ENCODE data around the gene LRRC8D.

LRRC8D gene

DNA sequence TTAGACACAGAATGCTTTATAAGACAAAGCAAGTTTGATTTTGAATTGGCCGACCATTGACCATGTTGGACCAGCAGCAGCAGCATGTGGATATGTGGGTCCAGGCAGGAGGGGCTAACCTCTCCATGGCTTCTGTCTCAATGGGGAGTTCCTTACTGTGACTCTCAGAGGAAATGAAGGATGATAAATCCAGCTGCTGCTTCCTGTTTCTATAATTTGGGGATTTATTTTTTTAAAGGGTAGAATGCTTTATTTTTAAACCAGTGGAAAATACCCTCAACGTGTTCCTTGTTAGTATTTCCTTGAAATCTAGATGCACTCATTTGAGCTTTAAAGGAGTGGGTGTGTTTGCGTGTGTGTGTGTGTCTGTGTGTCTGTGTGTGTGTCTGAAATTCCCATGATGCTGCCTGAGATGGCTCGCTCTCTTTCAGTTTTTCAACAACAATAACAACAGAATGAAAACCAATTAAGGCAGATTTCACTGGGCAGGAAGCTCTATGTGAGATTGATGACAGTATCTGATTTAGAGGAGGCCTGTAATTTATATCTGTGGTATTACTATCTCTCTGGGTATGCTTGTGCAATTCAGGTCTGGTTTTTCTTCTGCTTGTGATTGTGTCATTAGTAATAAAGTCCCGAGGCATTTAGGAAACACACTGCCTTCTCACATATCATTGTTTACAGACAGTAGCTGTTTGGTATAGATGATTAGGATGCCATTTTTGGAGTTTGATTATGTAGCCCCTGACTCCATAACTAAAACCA, 88.0 kb downstream of the LRRC8D start:
- no peak overlapping the region; the same call in 1 of the 2 replicates for H3K27ac ChIP-seq
- TF ChIP-seq ZFX (IDR thresholded peaks at IDR 0.05), result no peak
- TF ChIP-seq, protein P1, sequence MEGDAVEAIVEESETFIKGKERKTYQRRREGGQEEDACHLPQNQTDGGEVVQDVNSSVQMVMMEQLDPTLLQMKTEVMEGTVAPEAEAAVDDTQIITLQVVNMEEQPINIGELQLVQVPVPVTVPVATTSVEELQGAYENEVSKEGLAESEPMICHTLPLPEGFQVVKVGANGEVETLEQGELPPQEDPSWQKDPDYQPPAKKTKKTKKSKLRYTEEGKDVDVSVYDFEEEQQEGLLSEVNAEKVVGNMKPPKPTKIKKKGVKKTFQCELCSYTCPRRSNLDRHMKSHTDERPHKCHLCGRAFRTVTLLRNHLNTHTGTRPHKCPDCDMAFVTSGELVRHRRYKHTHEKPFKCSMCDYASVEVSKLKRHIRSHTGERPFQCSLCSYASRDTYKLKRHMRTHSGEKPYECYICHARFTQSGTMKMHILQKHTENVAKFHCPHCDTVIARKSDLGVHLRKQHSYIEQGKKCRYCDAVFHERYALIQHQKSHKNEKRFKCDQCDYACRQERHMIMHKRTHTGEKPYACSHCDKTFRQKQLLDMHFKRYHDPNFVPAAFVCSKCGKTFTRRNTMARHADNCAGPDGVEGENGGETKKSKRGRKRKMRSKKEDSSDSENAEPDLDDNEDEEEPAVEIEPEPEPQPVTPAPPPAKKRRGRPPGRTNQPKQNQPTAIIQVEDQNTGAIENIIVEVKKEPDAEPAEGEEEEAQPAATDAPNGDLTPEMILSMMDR (conservative IDR thresholded peaks at IDR 0.05), result no peak

DNA sequence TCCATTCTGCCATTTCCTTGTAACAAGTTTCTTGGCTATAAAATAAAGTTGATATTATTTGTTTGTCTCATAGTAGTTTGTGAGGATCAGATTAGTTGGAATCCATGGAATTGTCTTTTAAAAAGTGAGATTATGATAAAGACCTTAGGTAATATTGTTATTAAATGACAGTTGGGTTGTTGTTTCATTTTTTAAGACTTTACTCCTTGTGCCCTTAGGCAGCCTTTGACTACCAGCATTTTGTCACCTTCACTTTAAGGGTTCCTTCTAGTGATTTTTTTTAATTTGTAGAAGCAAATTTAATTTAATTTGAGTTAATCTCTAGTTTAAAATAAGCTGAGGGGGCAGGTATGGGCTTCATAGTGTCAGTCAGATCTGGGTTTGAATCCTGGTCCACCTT, 89.4 kb downstream of the LRRC8D start:
- no peak overlapping the region for H3K27ac ChIP-seq
- no peak for TF ChIP-seq ZFX (IDR thresholded peaks at IDR 0.05)
- TF ChIP-seq, protein P1 (conservative IDR thresholded peaks at IDR 0.05), result no peak

DNA sequence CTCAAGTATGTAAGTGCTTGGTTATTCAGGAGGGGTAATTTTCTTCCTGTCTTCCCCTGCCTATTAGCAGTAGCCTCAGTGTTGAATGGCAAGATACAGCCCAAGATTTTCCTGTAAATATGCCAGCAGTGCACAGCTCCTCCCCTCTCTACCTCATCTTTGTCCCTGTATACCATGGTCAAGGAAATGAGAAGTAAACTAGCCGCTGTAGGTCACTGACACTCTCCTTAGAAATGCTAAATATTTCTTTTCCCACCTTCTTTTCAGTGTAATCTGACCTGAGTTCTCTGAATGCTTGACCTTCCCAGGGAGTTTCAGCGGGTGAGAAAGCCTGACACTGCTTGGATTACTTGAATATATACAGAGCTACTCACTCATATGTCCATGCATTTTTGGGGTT, 89.9 kb downstream of the LRRC8D start:
- TF ChIP-seq, protein P1 (conservative IDR thresholded peaks at IDR 0.05), result no peak
- TF ChIP-seq ZFX (IDR thresholded peaks at IDR 0.05), result no peak
- H3K27ac ChIP-seq, result no peak overlapping the region

DNA sequence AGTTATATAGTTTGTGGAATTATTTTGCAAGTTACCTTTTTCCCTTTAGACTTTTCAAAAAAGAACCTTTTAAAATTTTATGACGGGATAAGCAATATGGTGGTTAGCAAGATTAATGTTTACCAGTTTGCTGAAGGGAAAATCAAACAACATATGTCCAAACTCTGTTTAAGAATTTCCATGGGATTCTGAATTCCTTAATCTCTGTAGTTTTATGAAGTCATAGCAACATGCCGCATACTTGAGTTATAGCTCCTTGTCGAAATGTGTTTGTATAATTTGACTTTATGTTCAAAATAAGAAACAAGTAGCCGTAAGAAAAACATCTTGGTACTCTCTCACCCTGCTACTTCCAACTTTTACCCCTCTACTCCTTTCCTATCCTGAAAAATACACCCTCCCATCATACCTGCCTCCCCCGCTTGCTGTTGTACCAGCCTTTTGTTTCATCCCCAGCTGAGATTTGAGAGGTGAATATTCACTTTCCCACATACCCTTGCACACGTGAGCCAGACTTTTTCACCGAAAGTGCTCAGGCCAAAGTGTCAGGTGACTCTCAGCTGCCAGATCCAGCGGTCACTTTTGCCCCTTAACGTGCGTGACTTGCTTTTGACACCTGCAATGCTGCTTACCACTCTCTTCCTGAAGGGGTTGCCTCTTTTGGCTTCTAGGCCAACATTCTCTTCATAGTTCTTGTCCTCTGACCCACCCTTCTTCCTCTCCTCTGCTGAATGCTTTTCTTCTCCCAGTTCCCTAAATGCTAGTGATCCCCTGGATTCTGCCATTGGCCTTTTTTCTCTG, 90.6 kb downstream of the LRRC8D start:
- H3K27ac ChIP-seq, result no peak overlapping the region
- TF ChIP-seq ZFX (IDR thresholded peaks at IDR 0.05), result no peak
- TF ChIP-seq, protein P1 (conservative IDR thresholded peaks at IDR 0.05), result no peak

DNA sequence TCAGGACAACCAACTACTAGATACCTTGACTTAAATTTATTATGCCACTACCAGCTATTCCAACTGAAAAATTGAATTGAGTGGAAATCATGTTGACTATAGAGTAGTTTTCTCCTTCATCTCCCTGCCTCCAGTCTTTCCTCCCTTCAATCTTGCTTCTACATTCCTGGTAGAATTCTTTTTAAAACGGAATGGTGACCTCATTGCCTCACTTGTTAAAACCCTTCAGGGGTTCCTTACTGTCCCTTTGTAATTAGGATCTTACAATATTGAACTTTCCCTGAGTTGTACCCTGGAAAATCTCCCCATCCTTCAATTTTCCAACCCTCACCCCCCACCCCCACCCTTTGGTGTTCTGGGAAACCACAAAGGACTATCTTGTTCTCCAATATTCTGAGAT, 91.2 kb downstream of the LRRC8D start:
- no peak overlapping the region for H3K27ac ChIP-seq

DNA sequence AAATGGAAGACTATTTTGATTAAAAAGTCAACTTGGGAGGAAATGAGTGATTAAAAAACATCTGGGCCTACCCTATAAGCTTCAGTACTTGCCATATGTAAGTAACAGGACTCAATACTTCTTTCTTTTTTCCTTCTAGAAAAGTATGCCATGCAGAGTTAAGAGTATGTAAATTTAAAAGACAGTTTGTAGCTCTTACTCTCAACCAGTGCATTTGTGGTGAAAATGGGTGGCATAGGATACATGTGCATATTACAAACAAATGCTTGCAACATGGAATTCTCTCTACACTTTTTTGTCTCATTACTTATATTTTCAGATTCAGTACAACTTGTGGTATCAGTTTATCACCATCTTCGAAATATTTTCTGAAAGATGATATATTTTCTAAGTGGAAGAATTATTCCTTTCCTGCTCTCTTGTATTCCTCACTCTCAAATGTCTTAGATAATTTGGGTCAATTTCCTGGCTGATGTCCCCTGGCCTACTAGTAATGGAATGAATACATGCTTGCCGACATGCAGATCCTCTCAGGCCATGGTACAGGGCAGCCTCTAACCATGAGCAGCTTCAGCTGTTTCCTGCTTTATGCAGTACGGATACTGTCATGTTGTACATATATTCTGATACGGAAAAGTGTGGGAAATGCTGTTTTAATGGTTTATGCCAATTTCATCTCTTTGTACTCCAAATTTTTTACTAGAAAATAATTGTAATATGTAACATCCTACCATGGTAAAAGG, 92.7 kb downstream of the LRRC8D start:
- no peak overlapping the region for H3K27ac ChIP-seq
- no peak for TF ChIP-seq ZFX (IDR thresholded peaks at IDR 0.05)
- TF ChIP-seq, protein P1 (conservative IDR thresholded peaks at IDR 0.05), result no peak

More for the DNA sequence above, 91.2 kb downstream of the LRRC8D start:
- no peak for TF ChIP-seq ZFX (IDR thresholded peaks at IDR 0.05)
- TF ChIP-seq, protein P1 (conservative IDR thresholded peaks at IDR 0.05), result no peak
